PC-9 (cell line): ENCODE data around the gene OSBPL6. TPM values are rescaled to one million over a fixed set of nuclear protein-coding genes. Genes with fewer than 3 reads are reported as not detected.

Source experiments
- BruUV-seq: library from RNA; stranded (reverse); fragments of 400-500 nt; replicated peaks from 2 replicates; lab custom pipeline; 2021; lab: Mats Ljungman, UMichigan
- CTCF ChIA-PET: fragments of 300-600 bp; sonication (Branson Sonifier 250); formaldehyde crosslinking; loops from one replicate; lab custom pipeline; 2022; ENCODE audit warnings: antibody characterized with exemption; lab: Charles Lee
- POLR2A ChIA-PET: fragments of 300-600 bp; sonication (Branson Sonifier 250); formaldehyde crosslinking; loops from one replicate; lab custom pipeline; 2022; ENCODE audit warnings: antibody characterized with exemption; ENCODE audit not compliant: unreplicated experiment; lab: Charles Lee
- DNase-seq, 2 experiments: peaks; one replicate each; pipeline versions ENCODE4 v3.0.0 to v3.0.0-alpha.2; 2015 to 2022; ENCODE audit warnings: mixed read lengths in 1 of 2
- H2AFZ ChIP-seq: fragments of 200-600 bp; sonication (generic); 2 replicates; pipeline ENCODE4 v1.8.1; 2017; ENCODE audit warnings: antibody characterized with exemption
- H3F3A ChIP-seq: fragments of 200-600 bp; sonication (generic); 2 replicates; pipeline ENCODE4 v1.8.1; 2017; ENCODE audit warnings: antibody characterized with exemption, mild to moderate bottlenecking, low read depth; ENCODE audit not compliant: insufficient read depth
- H3K27ac ChIP-seq: fragments of 200-600 bp; sonication (generic); 2 replicates; pipeline ENCODE4 v1.6.1; 2016; ENCODE audit warnings: mixed run types
- H3K27me3 ChIP-seq: fragments of 200-600 bp; sonication (generic); 2 replicates; pipeline ENCODE4 v1.6.1; 2016; ENCODE audit warnings: low read depth, mixed run types; ENCODE audit not compliant: insufficient read depth
- H3K36me3 ChIP-seq: fragments of 200-600 bp; sonication (generic); 2 replicates; pipeline ENCODE4 v1.6.1; 2016; ENCODE audit warnings: low read depth, mixed run types
- H3K4me1 ChIP-seq: fragments of 200-600 bp; sonication (generic); replicated peaks from 2 replicates; pipeline ENCODE4 v1.6.1; 2016; ENCODE audit warnings: mixed run types; ENCODE audit not compliant: insufficient read depth
- H3K4me2 ChIP-seq: fragments of 200-600 bp; sonication (generic); 2 replicates; pipeline ENCODE4 v1.6.1; 2017; ENCODE audit warnings: mixed run types
- H3K4me3 ChIP-seq: fragments of 200-600 bp; sonication (generic); 2 replicates; pipeline ENCODE4 v1.6.1; 2016; ENCODE audit warnings: mixed run types
- H3K79me2 ChIP-seq: fragments of 200-600 bp; sonication (generic); 2 replicates; pipeline ENCODE4 v1.6.1; 2017; ENCODE audit warnings: low read depth, mixed run types
- H3K9me2 ChIP-seq: fragments of 200-600 bp; sonication (generic); 2 replicates; pipeline ENCODE4 v1.8.1; 2017; ENCODE audit warnings: mild to moderate bottlenecking; ENCODE audit not compliant: insufficient read depth
- H3K9me3 ChIP-seq: fragments of 200-600 bp; sonication (generic); 2 replicates; pipeline ENCODE4 v1.8.1; 2016; ENCODE audit warnings: low read depth; ENCODE audit not compliant: insufficient read depth
- H4K20me1 ChIP-seq: fragments of 200-600 bp; sonication (generic); 2 replicates; pipeline ENCODE4 v1.8.1; 2017; ENCODE audit not compliant: insufficient read depth
- CTCF ChIP-seq: fragments of 200-600 bp; sonication (generic); conservative IDR thresholded peaks from 2 replicates; pipeline ENCODE4 v1.6.1; 2017; ENCODE audit warnings: mixed run types, antibody characterized with exemption, mild to moderate bottlenecking, moderate library complexity
- EZH2 ChIP-seq: fragments of 200-600 bp; sonication (generic); IDR thresholded peaks from 2 replicates; pipeline ENCODE4 v1.8.0; 2017; ENCODE audit warnings: antibody characterized with exemption, low read depth
- intact Hi-C: fragments of 100-400 bp; cut with micrococcal nuclease; formaldehyde crosslinking; loops from one replicate; pipeline ENCODE4 v1.10.0; 2022; ENCODE audit not compliant: unreplicated experiment
- total RNA-seq: library from RNA; stranded (reverse); gene quantifications from 2 replicates; pipeline ENCODE4 v1.2.3, GENCODE V29; 2021

The OSBPL6 gene
- total RNA-seq, 1 experiment from 2014 or later: 2.6 TPM

DNA sequence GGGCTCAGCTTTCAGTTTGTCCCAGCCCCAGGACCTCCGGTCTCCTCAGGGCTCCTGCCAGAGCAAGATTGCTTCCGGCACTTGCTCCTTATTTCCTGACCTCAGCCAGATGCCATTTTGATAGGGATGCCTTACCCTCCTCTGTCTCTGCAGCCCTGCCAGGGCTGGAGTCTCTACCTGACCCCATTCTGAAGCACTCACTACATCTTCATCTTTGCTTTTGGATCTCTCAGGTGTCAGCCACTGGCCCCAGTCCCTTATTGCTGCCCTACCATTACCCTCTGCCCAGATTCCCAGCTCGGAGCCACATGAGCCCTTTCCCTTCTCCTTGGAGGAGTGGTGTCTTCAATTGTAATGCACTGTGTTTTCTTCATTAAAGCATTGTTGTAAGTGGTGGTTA is 17.1 kb downstream of the OSBPL6 start:
- H3K79me2 ChIP-seq: no peaks in the 10 kb centered on the region
- H3K4me2 ChIP-seq: no peak overlapping the region
- H3K9me2 ChIP-seq: no peaks in the 10 kb centered on the region
- H4K20me1 ChIP-seq: no peaks in the 10 kb centered on the region
- H3K36me3 ChIP-seq: no peaks in the 10 kb centered on the region
- no peaks in the 10 kb centered on the region for H3K27me3 ChIP-seq
- no peak for DNase-seq
- intact Hi-C loops: no loop called here
- H3K27ac ChIP-seq: no peak overlapping the region
- no peaks in the 10 kb centered on the region for H3K4me1 ChIP-seq
- no peak for TF ChIP-seq CTCF
- TF ChIP-seq EZH2: no peak
- CTCF ChIA-PET: no interaction called here
- POLR2A ChIA-PET: no interaction called here
- BruUV-seq: no TSS peak
- H3K4me3 ChIP-seq: no peak overlapping the region
- H2AFZ ChIP-seq: no peak overlapping the region
- no peaks in the 10 kb centered on the region for H3K9me3 ChIP-seq
- H3F3A ChIP-seq: no peaks in the 10 kb centered on the region

GRCh38 chr2:178211943-178212342 is 17.6 kb downstream of the OSBPL6 start:
- BruUV-seq: no TSS peak
- no peak for DNase-seq
- Histone ChIP-seq H3K79me2 (no peaks in the 10 kb centered on the region), H3F3A (no peaks in the 10 kb centered on the region), H3K9me2 (no peaks in the 10 kb centered on the region), H3K27me3 (no peaks in the 10 kb centered on the region), H3K4me2 (no peak overlapping the region), H3K4me3 (no peak overlapping the region), H3K36me3 (no peaks in the 10 kb centered on the region), H2AFZ (no peak overlapping the region), H4K20me1 (no peaks in the 10 kb centered on the region), H3K27ac (no peak overlapping the region), H3K9me3 (no peaks in the 10 kb centered on the region), H3K4me1 (no peaks in the 10 kb centered on the region)
- intact Hi-C loops: no loop called here
- no peak for TF ChIP-seq CTCF
- no peak for TF ChIP-seq EZH2
- ChIA-PET CTCF (no interaction called here), POLR2A (no interaction called here)

DNA sequence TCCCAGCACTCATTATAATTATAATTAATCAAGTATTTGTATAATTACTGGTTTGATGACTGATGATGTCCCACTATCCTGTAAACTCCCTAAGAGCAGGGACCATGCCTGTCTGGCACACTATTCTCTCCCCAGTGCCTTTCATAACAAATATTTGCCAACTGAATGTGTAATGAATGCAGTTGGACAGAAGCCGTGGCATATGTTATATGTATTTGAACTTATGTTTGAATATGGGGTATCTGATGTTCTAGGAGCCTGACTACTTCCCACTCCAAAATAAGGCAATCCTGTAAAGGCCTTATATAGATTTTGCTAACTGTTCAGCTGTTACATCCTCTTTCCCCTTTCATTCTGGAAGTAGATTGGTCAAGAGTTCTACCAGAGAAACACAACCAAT is 19.7 kb downstream of the OSBPL6 start:
- DNase-seq: no peak
- TF ChIP-seq CTCF: no peak
- no peak for TF ChIP-seq EZH2
- Histone ChIP-seq H3K27ac (no peak overlapping the region), H3K79me2 (no peaks in the 10 kb centered on the region), H3K9me3 (no peaks in the 10 kb centered on the region), H2AFZ (no peak overlapping the region), H4K20me1 (no peaks in the 10 kb centered on the region), H3K27me3 (no peaks in the 10 kb centered on the region), H3K4me3 (no peak overlapping the region), H3K9me2 (no peaks in the 10 kb centered on the region), H3K4me2 (no peak overlapping the region), H3K4me1 (no peaks in the 10 kb centered on the region), H3K36me3 (no peaks in the 10 kb centered on the region), H3F3A (no peaks in the 10 kb centered on the region)
- POLR2A ChIA-PET: no interaction called here
- BruUV-seq: no TSS peak
- intact Hi-C loops: no loop called here
- CTCF ChIA-PET: no interaction called here
